ENCODE measurements around the gene GTF2H3. TPM values are rescaled to one million over a fixed set of nuclear protein-coding genes. Genes with fewer than 3 reads are reported as not detected.
A peak's percentile ranks its signal among the peaks of the same experiment; 100 is the strongest.

The GTF2H3 gene
- total and polyA plus RNA-seq, 9 of the 15 experiments (the other 6 are each of a cell fraction or from before 2014, with no cell fraction given) = 22.7 to 99.7 (median 49.6) TPM

DNA sequence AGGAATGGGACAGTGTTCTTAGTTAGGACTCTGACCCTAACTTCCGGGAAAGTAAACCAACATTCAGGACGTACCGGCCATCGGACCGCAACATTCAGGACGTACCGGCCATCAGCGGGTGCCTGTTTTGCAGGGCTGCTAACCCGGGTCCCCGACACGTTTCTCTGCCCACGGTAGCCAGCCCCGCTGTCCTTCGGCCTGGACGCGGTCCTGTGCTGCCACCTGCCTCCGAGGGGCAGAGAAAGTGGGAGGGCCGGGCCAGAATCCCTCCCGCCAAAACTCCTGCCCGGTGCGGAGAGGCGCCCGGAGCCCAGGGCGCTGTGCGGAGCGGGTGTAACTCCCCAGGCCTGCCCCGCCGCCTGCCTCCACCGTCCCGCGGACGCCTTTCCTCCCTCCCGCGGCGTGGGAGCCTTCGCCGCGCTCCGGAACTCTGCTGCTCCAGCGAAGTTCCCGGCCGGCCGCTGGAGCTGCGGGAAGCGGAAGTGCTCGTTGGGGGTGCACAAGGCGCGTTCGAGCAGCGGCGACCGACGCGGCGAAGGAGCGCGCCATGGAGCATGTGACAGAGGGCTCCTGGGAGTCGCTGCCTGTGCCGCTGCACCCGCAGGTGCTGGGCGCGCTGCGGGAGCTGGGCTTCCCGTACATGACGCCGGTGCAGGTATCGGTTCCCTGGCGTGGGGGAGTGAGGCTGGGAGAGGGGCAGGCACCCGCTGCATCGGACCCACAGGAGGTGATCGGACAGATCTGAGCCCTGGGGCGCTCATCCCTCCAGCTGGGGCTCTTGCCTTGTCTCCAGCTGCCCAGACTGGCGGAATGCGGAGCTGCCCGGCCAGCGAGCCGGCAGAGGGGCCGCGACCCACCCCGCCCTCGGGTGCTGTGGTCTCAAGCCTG, 31.8 kb upstream of the GTF2H3 start, which contains the start of gene DDX55 (continued):
- TF ChIP-seq NBN (IDR thresholded peaks at IDR 0.05; ENCODE audit: low read depth) (0 out of 2 replicates have a peak, but pooled peaks have one; percentile 62), TOE1 (IDR thresholded peaks at IDR 0.05; ENCODE audit: borderline replicate concordance) (peak; percentile 92), TOE1 (CRISPR knock-in tag; IDR thresholded peaks at IDR 0.05; ENCODE audit: borderline replicate concordance, low read depth) (peak; percentile 28; the same call in 1 of the 2 replicates), NR3C1 (CRISPR knock-in tag; IDR thresholded peaks at IDR 0.05) (peak; percentile 89), GTF2E2 (tag; IDR thresholded peaks at IDR 0.05) (peak; percentile 92), NR2C1 (IDR thresholded peaks at IDR 0.05) (peak; percentile 76), NR2C1 (tag; IDR thresholded peaks at IDR 0.05) (peak; percentile 84), ATF1 (CRISPR knock-in tag; IDR thresholded peaks at IDR 0.05) (peak; percentile 87), ATF1 (tag; IDR thresholded peaks at IDR 0.05) (peak; percentile 95), PTTG1 (tag; IDR thresholded peaks at IDR 0.05; ENCODE audit: low read depth) (no peak), TAF9B (IDR thresholded peaks at IDR 0.05; ENCODE audit: partially characterized antibody) (peak; percentile 94), HDAC8 (tag; IDR thresholded peaks at IDR 0.05) (no peak), NR4A1 (CRISPR knock-in tag; IDR thresholded peaks at IDR 0.05) (0 out of 2 replicates have a peak, but pooled peaks have one; percentile 2), NR4A1 (tag; IDR thresholded peaks at IDR 0.05) (peak; percentile 79; the same call in 1 of the 2 replicates), EP400 (IDR thresholded peaks at IDR 0.05) (peak; percentile 100), KLF1 (tag; IDR thresholded peaks at IDR 0.05) (peak; percentile 74; the same call in 1 of the 2 replicates), JUN (IDR thresholded peaks at IDR 0.05; ENCODE audit: borderline replicate concordance, low read depth, low read length) (peak; percentile 80; the same call in 1 of the 2 replicates), JUN (CRISPR knock-in tag; IDR thresholded peaks at IDR 0.05; ENCODE audit: borderline replicate concordance) (peak; percentile 71; the same call in 1 of the 2 replicates), STAT5A (IDR thresholded peaks at IDR 0.05; ENCODE audit: borderline replicate concordance, low read length) (peak; percentile 29; the same call in 1 of the 2 replicates)
- TF ChIP-seq, protein P1, sequence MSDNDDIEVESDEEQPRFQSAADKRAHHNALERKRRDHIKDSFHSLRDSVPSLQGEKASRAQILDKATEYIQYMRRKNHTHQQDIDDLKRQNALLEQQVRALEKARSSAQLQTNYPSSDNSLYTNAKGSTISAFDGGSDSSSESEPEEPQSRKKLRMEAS (CRISPR knock-in tag; IDR thresholded peaks at IDR 0.05) = peak; percentile 96
- TF ChIP-seq, protein P2, sequence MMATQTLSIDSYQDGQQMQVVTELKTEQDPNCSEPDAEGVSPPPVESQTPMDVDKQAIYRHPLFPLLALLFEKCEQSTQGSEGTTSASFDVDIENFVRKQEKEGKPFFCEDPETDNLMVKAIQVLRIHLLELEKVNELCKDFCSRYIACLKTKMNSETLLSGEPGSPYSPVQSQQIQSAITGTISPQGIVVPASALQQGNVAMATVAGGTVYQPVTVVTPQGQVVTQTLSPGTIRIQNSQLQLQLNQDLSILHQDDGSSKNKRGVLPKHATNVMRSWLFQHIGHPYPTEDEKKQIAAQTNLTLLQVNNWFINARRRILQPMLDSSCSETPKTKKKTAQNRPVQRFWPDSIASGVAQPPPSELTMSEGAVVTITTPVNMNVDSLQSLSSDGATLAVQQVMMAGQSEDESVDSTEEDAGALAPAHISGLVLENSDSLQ (IDR thresholded peaks at IDR 0.05) = peak; percentile 89

Data from K562 (cell line).